ENCODE measurements around the gene DSC2.

The DSC2 gene

DNA sequence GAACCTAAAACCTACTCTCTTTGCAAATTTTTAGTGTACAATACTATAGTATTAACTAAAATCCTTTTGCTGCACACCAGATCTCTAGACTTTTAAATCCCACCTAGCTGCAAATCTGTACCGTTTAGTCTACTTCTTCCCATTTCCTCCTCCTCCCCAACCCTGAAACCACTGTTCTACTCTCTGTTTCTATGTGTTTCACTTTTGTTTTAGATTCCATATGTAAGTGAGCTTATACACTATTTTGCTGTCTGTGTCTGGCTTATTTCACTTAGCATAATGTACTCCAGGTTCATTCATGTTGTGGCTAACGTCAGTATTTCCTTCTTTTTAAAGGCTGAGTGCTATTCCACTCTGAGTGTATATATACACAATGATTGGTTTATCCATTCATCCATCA, 18.4 kb upstream of the DSC2 start:
- Histone ChIP-seq H3K4me1 (ENCODE audit: control insufficient read depth in 2 of 2, insufficient read depth in 2 of 2, low read length in 2 of 2) (no peaks in the 10 kb centered on the region), H3K27ac (ENCODE audit: low read depth in 2 of 2, low read length in 2 of 2) (no peak overlapping the region), H3K9ac (ENCODE audit: low read depth in 1 of 2, low read length in 2 of 2) (no peak overlapping the region), H3K9me3 (ENCODE audit: control insufficient read depth in 2 of 2, low read length in 2 of 2) (no peaks in the 10 kb centered on the region), H3K27me3 (ENCODE audit: control insufficient read depth in 2 of 2, insufficient read depth in 2 of 2, low read length in 2 of 2) (no peaks in the 10 kb centered on the region), H3K36me3 (ENCODE audit: control insufficient read depth in 2 of 2, insufficient read depth in 2 of 2, low read length in 2 of 2) (no peaks in the 10 kb centered on the region), H3K4me3 (ENCODE audit: low read length in 2 of 2) (no peak overlapping the region)

DNA sequence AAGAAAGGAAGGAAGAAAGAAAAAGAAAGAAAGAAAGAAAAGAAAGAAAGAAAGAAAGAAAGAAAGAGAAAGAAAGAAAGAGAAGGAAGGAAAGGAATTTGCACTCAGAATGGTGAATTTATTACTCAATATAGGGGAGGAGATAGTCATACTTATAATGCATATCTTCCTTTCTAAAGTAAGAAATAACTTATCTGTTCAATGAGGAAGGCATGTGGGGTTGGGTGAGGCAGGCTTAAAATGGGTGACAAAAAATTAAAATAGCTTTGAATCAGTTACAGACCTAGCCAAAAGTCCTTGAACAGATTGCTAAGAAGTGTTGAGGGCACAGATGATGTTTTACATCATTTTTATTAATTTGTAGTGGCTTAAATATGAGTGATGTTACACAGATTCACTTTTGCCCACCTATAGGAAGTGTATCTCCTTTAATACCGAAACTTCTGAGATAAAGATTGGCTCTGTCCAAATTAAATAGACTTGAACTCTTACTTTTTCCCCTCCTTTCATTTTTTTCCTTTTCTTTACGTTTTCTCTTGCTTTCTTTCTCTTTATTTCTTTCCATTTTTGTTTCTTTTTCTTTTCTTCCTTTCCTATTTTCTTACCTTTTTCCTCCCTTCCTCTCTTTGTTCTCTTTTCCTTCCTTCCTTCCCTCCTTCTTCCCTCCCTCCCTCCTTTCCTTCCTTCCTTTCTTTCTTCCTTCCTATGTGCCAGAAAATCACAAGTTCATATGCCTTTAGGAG, 14.8 kb upstream of the DSC2 start:
- Histone ChIP-seq H3K36me3 (ENCODE audit: control insufficient read depth in 2 of 2, insufficient read depth in 2 of 2, low read length in 2 of 2) (no peaks in the 10 kb centered on the region), H3K9ac (ENCODE audit: low read depth in 1 of 2, low read length in 2 of 2) (no peak overlapping the region), H3K4me3 (ENCODE audit: low read length in 2 of 2) (no peak overlapping the region), H3K27me3 (ENCODE audit: control insufficient read depth in 2 of 2, insufficient read depth in 2 of 2, low read length in 2 of 2) (no peaks in the 10 kb centered on the region), H3K9me3 (ENCODE audit: control insufficient read depth in 2 of 2, low read length in 2 of 2) (no peaks in the 10 kb centered on the region), H3K27ac (ENCODE audit: low read depth in 2 of 2, low read length in 2 of 2) (no peak overlapping the region), H3K4me1 (ENCODE audit: control insufficient read depth in 2 of 2, insufficient read depth in 2 of 2, low read length in 2 of 2) (no peaks in the 10 kb centered on the region)

DNA sequence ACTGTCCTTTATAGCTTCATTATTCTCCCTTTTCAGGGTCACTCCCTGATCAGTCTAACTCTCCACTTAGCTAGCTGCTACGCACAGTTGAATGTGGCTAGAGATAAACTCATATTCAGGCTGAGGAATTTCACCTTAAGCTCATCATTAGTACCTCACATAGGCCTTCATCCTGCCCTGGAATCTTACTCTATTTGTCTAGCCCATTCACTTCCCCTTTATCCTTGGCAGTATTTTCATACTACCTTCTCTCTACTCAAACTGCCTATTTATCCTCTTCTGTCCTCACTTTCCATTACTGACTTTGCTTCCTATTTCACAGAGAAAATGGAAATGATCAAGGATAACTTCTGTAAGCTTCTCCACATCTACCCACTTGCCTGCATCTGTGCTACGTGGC, 10.6 kb upstream of the DSC2 start:
- H3K4me3 ChIP-seq (ENCODE audit: low read length in 2 of 2), result no peak overlapping the region
- H3K27ac ChIP-seq (ENCODE audit: low read depth in 2 of 2, low read length in 2 of 2), result no peak overlapping the region
- no peaks in the 10 kb centered on the region for H3K9me3 ChIP-seq (ENCODE audit: control insufficient read depth in 2 of 2, low read length in 2 of 2)
- H3K9ac ChIP-seq (ENCODE audit: low read depth in 1 of 2, low read length in 2 of 2), result no peak overlapping the region
- no peaks in the 10 kb centered on the region for H3K4me1 ChIP-seq (ENCODE audit: control insufficient read depth in 2 of 2, insufficient read depth in 2 of 2, low read length in 2 of 2)
- H3K27me3 ChIP-seq (ENCODE audit: control insufficient read depth in 2 of 2, insufficient read depth in 2 of 2, low read length in 2 of 2), result no peaks in the 10 kb centered on the region
- H3K36me3 ChIP-seq (ENCODE audit: control insufficient read depth in 2 of 2, insufficient read depth in 2 of 2, low read length in 2 of 2), result no peaks in the 10 kb centered on the region

DNA sequence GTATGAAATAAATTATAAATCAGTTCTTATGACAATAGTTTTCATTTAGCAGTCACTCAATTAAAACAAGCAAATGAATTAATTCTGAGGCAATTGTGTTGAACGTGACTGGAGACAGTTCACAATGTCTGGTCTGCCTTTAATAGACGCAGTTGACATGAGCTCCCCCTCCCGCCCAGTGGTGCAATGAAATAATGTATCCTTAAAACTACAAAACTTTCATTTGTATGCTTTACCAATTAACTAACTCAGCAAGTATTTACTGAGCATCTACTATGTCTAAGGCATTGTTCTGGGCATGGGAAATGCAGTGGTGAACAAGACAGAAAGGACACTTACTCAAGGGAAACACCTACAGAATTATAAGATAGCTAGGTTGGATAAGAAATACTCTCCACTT, 3.5 kb upstream of the DSC2 start:
- no peaks in the 10 kb centered on the region for H3K9me3 ChIP-seq (ENCODE audit: control insufficient read depth in 2 of 2, low read length in 2 of 2)
- H3K9ac ChIP-seq (ENCODE audit: low read depth in 1 of 2, low read length in 2 of 2), result no peak overlapping the region
- no peaks in the 10 kb centered on the region for H3K27me3 ChIP-seq (ENCODE audit: control insufficient read depth in 2 of 2, insufficient read depth in 2 of 2, low read length in 2 of 2)
- peaks cover 0 to 6% of the 10 kb centered on the region in 2 donors for H3K4me1 ChIP-seq (ENCODE audit: control insufficient read depth in 2 of 2, insufficient read depth in 2 of 2, low read length in 2 of 2)
- no peak overlapping the region for H3K4me3 ChIP-seq (ENCODE audit: low read length in 2 of 2)
- no peaks in the 10 kb centered on the region for H3K36me3 ChIP-seq (ENCODE audit: control insufficient read depth in 2 of 2, insufficient read depth in 2 of 2, low read length in 2 of 2)
- no peak overlapping the region for H3K27ac ChIP-seq (ENCODE audit: low read depth in 2 of 2, low read length in 2 of 2)

DNA sequence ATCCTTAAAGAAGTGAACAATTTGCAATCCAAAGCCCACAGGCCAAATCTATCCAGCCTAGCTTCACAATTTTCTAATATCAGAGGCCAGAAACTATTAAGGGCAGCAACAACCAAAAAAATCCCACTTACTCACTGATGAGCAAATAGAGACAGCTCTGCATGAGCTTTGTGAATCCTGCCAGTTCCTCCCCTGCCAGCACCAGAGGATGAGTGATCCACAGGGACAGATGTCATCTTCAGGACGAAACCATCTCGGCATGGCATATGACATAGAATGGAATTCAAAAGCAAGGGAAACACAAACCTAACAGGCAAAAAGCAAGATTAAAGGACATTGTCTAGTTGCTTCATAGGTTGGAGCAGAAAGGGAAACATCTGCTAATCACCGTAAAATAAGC, 2.2 kb upstream of the DSC2 start:
- Histone ChIP-seq H3K4me3 (ENCODE audit: low read length in 2 of 2) (no peak overlapping the region), H3K36me3 (ENCODE audit: control insufficient read depth in 2 of 2, insufficient read depth in 2 of 2, low read length in 2 of 2) (no peaks in the 10 kb centered on the region), H3K9ac (ENCODE audit: low read depth in 1 of 2, low read length in 2 of 2) (no peak overlapping the region)

DNA sequence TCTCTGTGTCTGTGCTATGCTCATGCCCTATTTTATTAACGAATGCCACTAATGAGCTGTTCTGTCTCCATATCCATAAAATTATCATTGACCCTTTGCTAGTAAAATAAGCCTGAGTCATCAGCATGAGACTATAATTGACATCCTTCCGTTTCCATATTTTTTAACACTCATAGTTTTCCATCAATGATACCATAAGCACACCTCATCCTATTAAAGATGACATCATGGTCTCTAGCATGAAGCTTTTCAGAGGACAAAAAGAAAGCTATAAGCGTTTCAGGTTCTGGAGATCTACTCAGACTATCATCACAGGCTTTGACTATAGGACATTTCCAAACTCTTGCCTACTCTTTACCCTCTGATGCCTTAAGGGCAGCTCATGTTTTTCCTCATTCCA, 1.2 kb upstream of the DSC2 start:
- Histone ChIP-seq H3K9ac (ENCODE audit: low read depth in 1 of 2, low read length in 2 of 2) (no peak overlapping the region), H3K9me3 (ENCODE audit: control insufficient read depth in 2 of 2, low read length in 2 of 2) (no peaks in the 10 kb centered on the region), H3K36me3 (ENCODE audit: control insufficient read depth in 2 of 2, insufficient read depth in 2 of 2, low read length in 2 of 2) (no peaks in the 10 kb centered on the region), H3K27ac (ENCODE audit: low read depth in 2 of 2, low read length in 2 of 2) (no peak overlapping the region), H3K4me3 (ENCODE audit: low read length in 2 of 2) (no peak overlapping the region), H3K27me3 (ENCODE audit: control insufficient read depth in 2 of 2, insufficient read depth in 2 of 2, low read length in 2 of 2) (no peaks in the 10 kb centered on the region), H3K4me1 (ENCODE audit: control insufficient read depth in 2 of 2, insufficient read depth in 2 of 2, low read length in 2 of 2) (peaks cover 3 to 22% of the 10 kb centered on the region in 2 donors)

More for the DNA sequence above, 2.2 kb upstream of the DSC2 start:
- H3K9me3 ChIP-seq (ENCODE audit: control insufficient read depth in 2 of 2, low read length in 2 of 2), result no peaks in the 10 kb centered on the region
- peaks cover 0 to 13% of the 10 kb centered on the region in 2 donors for H3K4me1 ChIP-seq (ENCODE audit: control insufficient read depth in 2 of 2, insufficient read depth in 2 of 2, low read length in 2 of 2)
- no peak overlapping the region for H3K27ac ChIP-seq (ENCODE audit: low read depth in 2 of 2, low read length in 2 of 2)
- H3K27me3 ChIP-seq (ENCODE audit: control insufficient read depth in 2 of 2, insufficient read depth in 2 of 2, low read length in 2 of 2), result no peaks in the 10 kb centered on the region

DNA sequence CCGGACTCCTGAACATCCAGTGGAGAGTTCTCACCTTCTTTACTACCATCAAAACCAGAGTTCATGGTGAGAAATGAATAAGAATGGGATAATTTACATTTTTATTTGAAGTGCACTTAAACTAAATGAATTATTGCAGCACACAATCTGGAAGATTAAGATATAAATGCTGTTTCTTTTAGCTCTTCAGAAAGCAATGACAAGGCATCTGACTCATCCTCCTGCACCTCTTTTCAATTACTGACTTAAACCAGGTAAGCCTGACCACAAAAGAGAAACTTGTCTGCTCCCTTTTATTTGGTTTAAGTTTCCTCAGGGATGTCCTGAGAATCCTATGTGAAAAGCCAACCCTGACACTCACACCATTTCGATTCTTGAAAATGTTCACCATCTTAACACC, 720 bp upstream of the DSC2 start:
- no peak overlapping the region for H3K4me3 ChIP-seq (ENCODE audit: low read length in 2 of 2)
- no peaks in the 10 kb centered on the region for H3K9me3 ChIP-seq (ENCODE audit: control insufficient read depth in 2 of 2, low read length in 2 of 2)
- no peaks in the 10 kb centered on the region for H3K27me3 ChIP-seq (ENCODE audit: control insufficient read depth in 2 of 2, insufficient read depth in 2 of 2, low read length in 2 of 2)
- H3K4me1 ChIP-seq (ENCODE audit: control insufficient read depth in 2 of 2, insufficient read depth in 2 of 2, low read length in 2 of 2), result peaks cover 3 to 24% of the 10 kb centered on the region in 2 donors
- H3K9ac ChIP-seq (ENCODE audit: low read depth in 1 of 2, low read length in 2 of 2), result no peak overlapping the region
- no peaks in the 10 kb centered on the region for H3K36me3 ChIP-seq (ENCODE audit: control insufficient read depth in 2 of 2, insufficient read depth in 2 of 2, low read length in 2 of 2)
- peak overlapping the region in 1 of 2 donors; percentile 99 for H3K27ac ChIP-seq (ENCODE audit: low read depth in 2 of 2, low read length in 2 of 2)

DNA sequence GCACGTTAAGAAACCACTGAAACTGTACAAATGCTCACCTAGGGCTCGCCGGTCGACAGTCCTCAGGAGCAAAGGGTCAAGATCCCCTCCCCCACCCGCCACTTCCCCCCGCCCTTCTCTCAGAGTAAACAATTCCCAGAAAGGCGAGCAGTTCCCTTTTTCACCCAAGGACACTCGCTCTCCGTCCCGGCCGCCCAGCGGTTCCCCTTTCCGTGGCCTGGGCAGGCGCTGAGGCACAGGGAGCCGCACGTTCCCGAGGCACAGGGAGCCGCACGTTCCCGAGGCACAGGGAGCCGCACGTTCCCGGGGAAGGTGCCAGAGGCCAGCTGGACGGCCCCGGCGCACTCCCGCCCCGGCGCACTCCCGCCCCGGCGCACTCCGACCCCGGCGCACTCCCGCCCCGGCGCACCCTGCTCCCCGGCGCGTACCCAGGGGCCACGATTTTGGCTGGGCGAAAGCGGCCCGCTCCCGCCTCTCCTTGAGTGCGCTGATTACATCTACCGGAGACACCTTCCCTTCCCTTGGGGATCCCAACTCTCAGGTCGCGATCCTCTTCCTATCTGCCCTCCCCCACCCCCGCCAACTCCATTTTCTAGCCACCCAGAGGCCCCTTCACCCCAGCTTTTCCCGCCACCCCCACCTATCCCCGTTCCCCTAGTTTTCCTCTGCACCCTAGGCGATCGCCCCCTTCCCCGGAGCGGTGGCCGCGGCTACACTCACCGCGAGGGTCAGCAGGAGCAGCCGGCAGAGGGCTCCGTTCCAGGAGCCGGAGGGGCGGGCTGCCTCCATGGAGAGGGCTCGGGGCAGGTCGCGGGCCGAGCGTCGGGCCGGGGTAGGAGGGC, 817 bp downstream of the DSC2 start:
- H3K36me3 ChIP-seq (ENCODE audit: control insufficient read depth in 2 of 2, insufficient read depth in 2 of 2, low read length in 2 of 2), result no peaks in the 10 kb centered on the region
- H3K4me3 ChIP-seq (ENCODE audit: low read length in 2 of 2), result peak overlapping the region; percentile 78 to 81
- H3K27ac ChIP-seq (ENCODE audit: low read depth in 2 of 2, low read length in 2 of 2), result peak overlapping the region; percentile 96 to 99
- no peaks in the 10 kb centered on the region for H3K27me3 ChIP-seq (ENCODE audit: control insufficient read depth in 2 of 2, insufficient read depth in 2 of 2, low read length in 2 of 2)
- peak overlapping the region; percentile 86 to 99 for H3K9ac ChIP-seq (ENCODE audit: low read depth in 1 of 2, low read length in 2 of 2)
- peaks cover 3 to 25% of the 10 kb centered on the region in 2 donors for H3K4me1 ChIP-seq (ENCODE audit: control insufficient read depth in 2 of 2, insufficient read depth in 2 of 2, low read length in 2 of 2)
- no peaks in the 10 kb centered on the region for H3K9me3 ChIP-seq (ENCODE audit: control insufficient read depth in 2 of 2, low read length in 2 of 2)

DNA sequence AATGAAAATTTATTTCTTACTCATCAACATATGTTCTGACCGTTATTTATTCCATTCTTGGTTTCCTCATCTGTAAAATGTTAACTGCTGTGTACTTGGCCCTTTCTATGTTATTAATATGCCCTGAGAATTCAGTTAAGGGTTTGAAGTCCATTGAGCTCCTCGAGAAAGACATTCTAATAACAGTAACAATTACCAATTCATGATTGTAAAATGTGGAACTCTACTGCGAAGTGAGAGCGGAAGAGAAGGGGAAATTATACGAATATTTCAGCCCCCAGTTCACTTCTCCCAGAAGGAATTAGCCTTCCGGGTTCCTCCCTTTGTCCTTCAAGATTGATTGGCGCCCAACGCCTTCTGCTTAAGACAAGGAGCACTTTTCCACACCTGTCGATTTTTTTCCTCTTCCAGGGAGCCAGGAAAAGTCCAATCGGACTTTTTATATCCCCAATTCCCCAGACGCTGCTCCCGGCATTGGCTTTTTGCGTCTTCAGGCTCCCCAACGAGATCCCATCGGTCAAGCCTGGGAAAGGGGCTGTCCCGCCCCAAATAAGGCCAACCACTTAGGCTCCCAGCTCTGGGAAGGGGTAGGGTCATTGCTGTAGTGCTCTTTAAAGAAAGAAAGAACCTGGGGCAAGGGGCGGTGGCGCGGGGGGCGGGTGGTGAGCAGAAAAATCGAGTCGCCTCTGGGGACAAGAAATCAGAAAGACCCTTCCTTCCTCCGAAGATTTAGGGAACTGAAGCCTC, 1.6 kb downstream of the DSC2 start:
- H3K27ac ChIP-seq (ENCODE audit: low read depth in 2 of 2, low read length in 2 of 2), result peak overlapping the region; percentile 96 to 99
- no peaks in the 10 kb centered on the region for H3K27me3 ChIP-seq (ENCODE audit: control insufficient read depth in 2 of 2, insufficient read depth in 2 of 2, low read length in 2 of 2)
- no peaks in the 10 kb centered on the region for H3K36me3 ChIP-seq (ENCODE audit: control insufficient read depth in 2 of 2, insufficient read depth in 2 of 2, low read length in 2 of 2)
- peak overlapping the region; percentile 78 to 81 for H3K4me3 ChIP-seq (ENCODE audit: low read length in 2 of 2)
- peak overlapping the region; percentile 86 to 99 for H3K9ac ChIP-seq (ENCODE audit: low read depth in 1 of 2, low read length in 2 of 2)
- no peaks in the 10 kb centered on the region for H3K9me3 ChIP-seq (ENCODE audit: control insufficient read depth in 2 of 2, low read length in 2 of 2)
- peaks cover 3 to 28% of the 10 kb centered on the region in 2 donors for H3K4me1 ChIP-seq (ENCODE audit: control insufficient read depth in 2 of 2, insufficient read depth in 2 of 2, low read length in 2 of 2)

Measured in mucosa of rectum (tissue), 2 donors.